Kidney glomerular epithelial cell (primary cell): ENCODE results near the gene HNRNPH2.

Experiments used
- DNase-seq: peaks from one replicate; lab custom pipeline; 2025; lab: John Stamatoyannopoulos, UW

HNRNPH2 gene

DNA sequence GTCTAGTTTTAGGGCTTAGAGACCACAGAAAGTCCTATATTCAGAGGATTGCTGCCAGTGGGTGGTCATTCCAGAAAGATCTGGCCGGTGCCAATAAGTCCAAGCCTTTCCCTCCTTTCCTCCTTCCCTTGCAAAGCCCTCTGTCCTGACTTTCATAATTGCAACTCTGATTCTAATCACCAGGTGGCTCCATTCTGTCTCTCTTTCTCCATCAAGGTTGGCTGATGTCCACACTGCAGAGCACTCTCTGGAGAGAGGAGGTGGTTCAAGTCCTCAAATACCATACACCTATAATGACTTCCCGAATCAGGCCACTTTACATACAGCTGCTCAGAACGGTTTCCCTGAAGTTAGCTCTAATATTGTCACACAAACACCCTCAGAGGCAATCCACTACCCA lies 54.9 kb downstream of the HNRNPH2 start:
- peak; percentile 0 for DNase-seq
